Central memory CD8-positive, alpha-beta T cell (primary cell): ENCODE results near the gene FAM53B.

Experiments used
- ATAC-seq: fragments of 150-1000 bp; cut with Tn5 transposase; replicated peaks from 2 replicates; pipeline ENCODE4 v1.10.0; 2022; ENCODE audit warnings: mild to moderate bottlenecking, moderate FRiP score, moderate number of reproducible peaks; ENCODE audit not compliant: poor library complexity, severe bottlenecking; ENCODE audit errors: extremely low read depth
- DNase-seq, 2 donors: peaks; one replicate each; pipeline ENCODE4 v3.0.0; 2021; ENCODE audit warnings: low spot score in 2 of 2
- H3K27ac Mint-ChIP-seq: one replicate; pipeline ENCODE4 v1.8.0; 2022; ENCODE audit warnings: low read depth, mild to moderate bottlenecking, moderate library complexity, mixed read lengths
- H3K27me3 Mint-ChIP-seq: one replicate; pipeline ENCODE4 v1.8.0; 2022; ENCODE audit warnings: mixed read lengths
- H3K36me3 Mint-ChIP-seq: one replicate; pipeline ENCODE4 v1.8.0; 2022; ENCODE audit warnings: mild to moderate bottlenecking, moderate library complexity, mixed read lengths; ENCODE audit not compliant: insufficient read depth
- H3K4me1 Mint-ChIP-seq: one replicate; pipeline ENCODE4 v1.8.0; 2022; ENCODE audit warnings: mixed read lengths
- H3K4me3 Mint-ChIP-seq: one replicate; pipeline ENCODE4 v1.8.0; 2022; ENCODE audit warnings: mild to moderate bottlenecking, moderate library complexity, mixed read lengths
- H3K9me3 Mint-ChIP-seq: one replicate; pipeline ENCODE4 v1.8.0; 2022; ENCODE audit warnings: mixed read lengths

Gene FAM53B

DNA sequence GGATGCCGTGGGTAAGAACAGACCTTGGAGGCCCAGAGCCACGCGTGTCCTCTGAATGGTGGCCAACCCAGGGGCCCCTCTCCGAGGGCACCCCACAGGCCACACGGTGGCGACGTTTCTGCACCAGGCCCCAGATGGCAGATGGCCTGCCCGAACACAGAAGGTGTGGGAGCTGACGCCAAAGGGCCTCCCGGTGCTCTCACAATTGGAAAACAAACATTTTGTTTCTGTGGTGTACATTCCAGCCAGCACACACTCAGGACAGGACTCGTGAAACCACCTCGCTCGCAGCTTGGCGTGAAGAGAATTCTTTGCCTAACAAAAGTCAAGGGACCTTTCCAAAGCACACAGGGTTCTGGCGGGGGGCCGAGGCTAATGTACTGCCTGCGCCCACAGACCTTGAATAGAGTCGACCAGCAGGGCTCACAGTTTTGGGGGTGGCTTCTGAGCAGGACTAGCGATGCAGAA, 112.1 kb downstream of the FAM53B start:
- ATAC-seq (no peak), DNase-seq (no peak)
- Mint-ChIP-seq H3K4me3 (peak overlapping the region; percentile 42), H3K36me3 (peaks cover 14% of the 10 kb centered on the region), H3K27ac (peak overlapping the region; percentile 76), H3K27me3 (no peaks in the 10 kb centered on the region), H3K4me1 (peaks cover 69% of the 10 kb centered on the region), H3K9me3 (no peaks in the 10 kb centered on the region)

DNA sequence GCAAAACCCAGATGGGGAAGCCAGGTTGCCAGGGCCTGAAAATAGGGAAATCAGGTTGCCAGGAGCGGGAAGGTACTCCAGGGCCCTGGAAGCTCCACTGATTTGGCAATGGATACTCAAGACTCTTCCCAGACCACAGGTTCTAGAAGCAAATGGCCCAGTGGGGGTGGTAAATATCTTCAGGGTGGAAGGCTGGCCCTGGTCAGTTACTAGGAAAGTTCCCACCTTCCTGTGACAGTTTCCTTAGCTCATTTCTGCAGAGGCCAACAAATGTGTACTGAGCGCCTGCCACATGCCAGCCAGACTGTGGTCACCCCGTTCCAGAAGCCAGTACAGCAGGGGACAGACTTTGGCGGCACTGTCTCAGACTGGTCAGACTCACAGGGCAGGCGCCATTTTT, 113.6 kb downstream of the FAM53B start:
- Mint-ChIP-seq H3K36me3 (peaks cover 11% of the 10 kb centered on the region), H3K27me3 (no peaks in the 10 kb centered on the region), H3K27ac (peak overlapping the region; percentile 76), H3K9me3 (no peaks in the 10 kb centered on the region), H3K4me1 (peaks cover 61% of the 10 kb centered on the region), H3K4me3 (no peak overlapping the region)
- ATAC-seq: no peak
- DNase-seq: no peak

DNA sequence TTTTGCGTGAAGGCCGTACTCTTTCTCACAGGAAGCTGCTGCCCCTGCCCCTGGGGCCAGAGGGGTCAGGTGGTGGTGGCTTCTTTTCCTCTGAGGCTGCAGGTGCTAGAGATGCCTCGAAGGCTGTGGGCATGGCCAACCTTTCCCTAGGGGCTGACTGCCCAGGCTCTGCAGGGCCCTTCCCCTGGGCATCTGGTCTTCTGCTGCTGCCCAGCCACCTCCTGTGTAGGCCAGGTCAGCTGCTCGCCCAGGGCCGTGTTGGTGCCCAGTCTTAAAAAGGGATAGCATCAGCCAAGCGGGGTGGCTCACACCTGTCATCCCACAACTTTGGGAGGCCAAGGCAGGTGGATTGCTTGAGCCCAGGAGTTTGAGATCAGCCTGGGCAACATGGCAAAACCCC, 114.3 kb downstream of the FAM53B start:
- ATAC-seq: no peak
- Mint-ChIP-seq H3K4me3 (no peak overlapping the region), H3K27ac (peak overlapping the region; percentile 76), H3K4me1 (peaks cover 60% of the 10 kb centered on the region), H3K36me3 (peaks cover 11% of the 10 kb centered on the region), H3K27me3 (no peaks in the 10 kb centered on the region), H3K9me3 (no peaks in the 10 kb centered on the region)
- DNase-seq: no peak

DNA sequence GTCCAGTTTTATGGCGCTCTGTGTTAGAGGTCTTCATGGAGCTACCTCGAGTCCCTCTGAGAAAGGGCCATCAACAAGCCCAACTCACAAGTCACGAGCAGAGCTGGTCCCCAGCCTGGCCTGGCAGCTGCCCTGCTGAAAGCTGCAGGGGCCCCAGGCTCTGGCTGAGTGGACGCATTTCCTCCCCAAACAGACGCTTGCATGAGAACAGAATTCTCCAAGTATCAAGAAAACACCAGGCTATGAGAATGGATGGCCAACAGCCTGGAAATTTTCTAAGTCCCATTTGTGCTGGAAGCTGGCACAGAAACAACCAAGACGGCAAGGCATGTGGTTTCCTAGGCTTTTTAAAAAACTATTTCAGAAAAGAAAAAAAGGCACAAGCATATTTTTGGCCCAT, 114.8 kb downstream of the FAM53B start:
- no peak overlapping the region for H3K4me3 Mint-ChIP-seq
- DNase-seq (no peak), ATAC-seq (no peak)
- H3K9me3 Mint-ChIP-seq: no peaks in the 10 kb centered on the region
- H3K27me3 Mint-ChIP-seq: no peaks in the 10 kb centered on the region
- H3K36me3 Mint-ChIP-seq: peaks cover 12% of the 10 kb centered on the region
- peaks cover 64% of the 10 kb centered on the region for H3K4me1 Mint-ChIP-seq
- H3K27ac Mint-ChIP-seq: peak overlapping the region; percentile 76

DNA sequence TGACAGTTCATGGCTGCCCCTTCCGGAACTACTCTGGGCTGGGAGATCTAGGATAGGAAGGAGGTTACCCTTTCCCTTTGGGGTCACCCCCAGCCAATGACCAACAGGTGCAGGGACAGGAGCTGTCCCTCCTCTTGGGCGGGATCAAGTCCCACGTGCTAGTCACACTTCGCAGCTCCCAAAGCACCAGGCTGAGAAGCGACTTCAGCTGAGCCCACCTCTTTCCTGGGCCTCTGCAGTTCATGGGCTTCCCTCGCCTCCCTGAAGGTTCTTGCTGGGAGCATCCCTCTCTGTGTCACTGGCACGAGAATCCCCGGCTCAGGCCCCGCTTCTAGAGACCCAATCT, 115.5 kb downstream of the FAM53B start:
- Mint-ChIP-seq H3K4me3 (peak overlapping the region; percentile 25), H3K9me3 (no peaks in the 10 kb centered on the region), H3K4me1 (peaks cover 65% of the 10 kb centered on the region), H3K27me3 (no peaks in the 10 kb centered on the region), H3K36me3 (peaks cover 13% of the 10 kb centered on the region), H3K27ac (peak overlapping the region; percentile 76)
- DNase-seq (no peak), ATAC-seq (no peak)

DNA sequence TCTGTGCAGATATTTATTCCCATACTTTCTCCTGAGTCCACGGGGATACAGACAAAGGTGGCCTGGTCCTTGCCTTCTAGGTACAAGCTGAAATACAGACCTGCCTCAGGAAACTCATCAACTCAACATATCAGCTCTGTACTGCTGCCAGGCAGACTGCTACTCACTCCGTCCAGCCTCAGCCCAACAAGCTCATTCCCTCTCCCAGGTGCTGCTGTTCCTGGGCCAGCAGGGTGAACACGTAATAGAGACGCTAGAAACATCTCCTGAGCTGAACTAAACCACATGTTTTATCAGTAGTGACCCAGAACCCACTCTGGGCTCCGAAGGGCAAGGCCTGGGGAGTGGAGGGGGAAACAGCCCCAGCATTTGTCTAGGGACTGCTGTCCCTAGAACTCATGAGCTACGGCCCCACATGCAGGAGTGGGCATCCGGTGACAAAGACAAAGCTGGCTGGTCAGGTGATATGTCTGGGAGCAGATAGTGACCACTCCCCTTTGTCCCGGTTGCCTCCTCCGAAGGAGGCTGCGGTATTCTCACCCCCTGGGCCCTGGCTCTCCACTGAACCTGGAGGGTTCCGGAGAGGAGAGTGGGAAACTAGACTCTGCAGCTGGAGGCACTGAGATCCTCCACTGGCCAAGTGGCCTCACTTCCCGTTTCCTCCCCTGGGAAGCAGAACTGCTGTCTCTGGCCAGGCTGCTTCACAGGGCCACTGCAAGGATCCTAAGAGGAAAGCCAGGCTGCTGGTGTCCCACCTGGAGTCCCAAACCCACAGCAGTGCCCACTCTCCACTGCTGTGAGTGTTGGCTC, 116.1 kb downstream of the FAM53B start:
- DNase-seq: no peak
- H3K4me1 Mint-ChIP-seq: peaks cover 62% of the 10 kb centered on the region
- H3K27ac Mint-ChIP-seq: peak overlapping the region; percentile 76

DNA sequence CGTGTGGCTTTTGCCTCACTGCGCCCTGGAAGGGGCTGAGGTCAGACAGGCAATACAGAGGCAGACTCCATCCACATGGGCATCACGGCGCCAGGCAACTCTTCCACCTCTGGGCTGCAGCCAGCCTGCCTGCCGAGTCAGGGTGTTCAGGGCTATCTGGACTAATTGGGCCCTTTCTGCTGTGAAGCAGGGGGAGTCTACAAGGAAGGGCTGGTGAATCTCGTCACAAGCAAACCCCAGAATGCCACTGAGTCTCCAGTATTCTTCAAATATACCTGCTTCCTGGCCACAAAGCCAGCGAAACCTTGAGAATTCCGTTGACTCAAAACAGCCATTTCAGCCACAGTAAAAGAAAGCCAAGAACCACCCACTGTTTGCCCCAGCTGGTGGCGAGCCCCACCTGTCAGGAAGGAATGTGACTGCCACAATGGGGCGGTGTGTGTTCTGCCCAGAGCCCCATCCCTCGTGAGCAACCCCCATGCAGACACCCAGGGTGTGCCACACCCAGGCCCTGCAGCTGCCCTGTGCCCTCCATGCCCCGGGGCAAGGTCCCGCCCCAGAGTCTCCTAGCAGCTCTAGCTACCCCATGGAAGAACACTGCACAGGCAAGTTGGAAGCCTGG, 117.3 kb downstream of the FAM53B start:
- no peaks in the 10 kb centered on the region for H3K9me3 Mint-ChIP-seq
- H3K27me3 Mint-ChIP-seq: no peaks in the 10 kb centered on the region
- ATAC-seq (peak; percentile 80), DNase-seq (no peak)
- peak overlapping the region; percentile 76 for H3K27ac Mint-ChIP-seq
- peak overlapping the region; percentile 49 for H3K4me3 Mint-ChIP-seq
- H3K36me3 Mint-ChIP-seq: peaks cover 20% of the 10 kb centered on the region
- H3K4me1 Mint-ChIP-seq: peaks cover 60% of the 10 kb centered on the region

More for the DNA sequence above, 116.1 kb downstream of the FAM53B start:
- peaks cover 16% of the 10 kb centered on the region for H3K36me3 Mint-ChIP-seq
- no peak for ATAC-seq
- peak overlapping the region; percentile 49 for H3K4me3 Mint-ChIP-seq
- H3K27me3 Mint-ChIP-seq: no peaks in the 10 kb centered on the region
- H3K9me3 Mint-ChIP-seq: no peaks in the 10 kb centered on the region

DNA sequence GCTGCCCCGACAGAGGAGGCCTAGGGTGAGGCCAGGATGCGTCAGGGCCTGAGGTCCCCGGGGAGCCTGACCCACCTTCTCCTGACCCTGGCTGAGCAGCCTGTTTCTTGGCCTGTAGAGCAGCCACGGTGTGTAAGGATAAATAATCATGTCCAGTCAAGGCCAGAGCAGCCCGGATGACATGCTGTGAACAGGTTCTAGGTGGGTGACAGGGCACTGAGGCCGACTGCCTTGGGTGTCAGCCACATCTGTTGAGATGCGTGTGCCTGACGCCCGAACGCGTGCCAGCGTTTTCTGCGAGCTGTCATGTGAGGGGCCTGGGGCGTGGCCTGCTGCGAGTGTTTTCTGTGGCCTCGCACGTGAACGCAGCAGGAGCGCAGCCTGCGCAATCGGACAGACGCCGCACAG, 118.3 kb downstream of the FAM53B start:
- Mint-ChIP-seq H3K4me1 (peaks cover 50% of the 10 kb centered on the region), H3K4me3 (no peak overlapping the region), H3K27me3 (no peaks in the 10 kb centered on the region), H3K9me3 (no peaks in the 10 kb centered on the region), H3K36me3 (peaks cover 20% of the 10 kb centered on the region), H3K27ac (no peak overlapping the region)
- no peak for ATAC-seq
- DNase-seq: no peak

DNA sequence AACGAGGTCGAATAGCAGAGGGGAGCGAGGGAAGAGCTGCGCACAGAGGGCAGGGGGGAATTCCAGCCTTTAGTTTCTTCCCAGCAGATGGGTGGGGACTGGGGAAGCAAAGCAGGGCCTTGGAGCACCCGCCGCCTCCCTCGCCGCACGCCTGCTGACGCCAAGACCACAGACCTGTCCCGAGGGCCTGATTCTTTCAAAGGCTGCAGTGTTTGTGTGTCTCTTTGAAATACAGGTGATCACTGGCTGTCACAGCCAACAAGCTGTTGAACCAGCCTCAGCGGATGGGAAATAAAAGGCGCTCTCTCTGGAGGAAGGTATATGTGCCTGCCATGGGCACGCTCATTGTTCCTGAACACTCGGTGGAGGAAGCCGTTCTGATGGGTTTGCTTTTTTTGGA, 119.3 kb downstream of the FAM53B start:
- H3K4me1 Mint-ChIP-seq: peaks cover 48% of the 10 kb centered on the region
- DNase-seq (no peak), ATAC-seq (no peak)
- no peaks in the 10 kb centered on the region for H3K27me3 Mint-ChIP-seq
- no peak overlapping the region for H3K4me3 Mint-ChIP-seq
- no peaks in the 10 kb centered on the region for H3K9me3 Mint-ChIP-seq
- H3K36me3 Mint-ChIP-seq: peaks cover 22% of the 10 kb centered on the region
- no peak overlapping the region for H3K27ac Mint-ChIP-seq

DNA sequence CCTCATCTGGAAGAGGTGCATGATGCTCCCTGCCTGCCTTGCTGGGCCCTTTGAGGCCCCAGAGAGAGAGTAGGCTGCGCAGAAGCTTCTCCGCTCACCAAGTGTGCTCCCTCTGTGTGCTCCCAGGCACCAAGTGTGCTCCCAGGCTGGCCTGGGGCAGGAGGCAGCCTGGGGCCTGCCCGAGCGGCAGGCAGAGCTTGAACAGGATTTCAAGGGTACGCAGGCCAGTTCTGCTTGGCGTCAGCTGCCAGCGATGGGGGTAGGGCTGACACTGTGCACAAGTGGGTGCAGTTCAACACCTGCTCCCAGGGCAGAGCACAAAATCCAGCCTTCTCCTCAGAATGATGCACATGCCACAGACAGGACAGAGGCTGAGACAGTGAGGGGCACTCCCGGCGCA, 119.7 kb downstream of the FAM53B start:
- ATAC-seq: no peak
- Mint-ChIP-seq H3K27ac (no peak overlapping the region), H3K4me1 (peaks cover 51% of the 10 kb centered on the region), H3K9me3 (no peaks in the 10 kb centered on the region), H3K36me3 (peaks cover 22% of the 10 kb centered on the region), H3K4me3 (no peak overlapping the region), H3K27me3 (no peaks in the 10 kb centered on the region)
- DNase-seq: no peak

DNA sequence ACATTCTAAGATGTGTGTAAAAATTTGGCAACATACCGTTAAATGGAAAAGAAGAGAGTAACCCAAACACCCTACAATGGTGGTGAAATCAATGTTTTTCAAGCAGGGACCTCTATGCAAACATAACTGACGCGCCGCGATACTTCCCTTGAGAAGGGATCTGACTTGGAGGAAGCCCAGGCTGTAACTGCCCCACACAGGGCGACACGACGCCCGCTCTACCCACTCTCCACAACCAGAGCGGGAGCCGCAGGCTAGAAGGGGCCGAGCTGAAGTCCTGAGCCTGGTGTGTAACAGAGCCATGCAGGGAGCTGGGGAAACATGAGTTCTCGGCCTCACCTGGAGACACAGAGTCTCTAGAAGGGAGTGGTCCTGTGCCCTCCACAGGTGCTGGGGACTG, 120.2 kb downstream of the FAM53B start:
- Mint-ChIP-seq H3K4me3 (no peak overlapping the region), H3K4me1 (peaks cover 51% of the 10 kb centered on the region), H3K27me3 (no peaks in the 10 kb centered on the region), H3K36me3 (peaks cover 22% of the 10 kb centered on the region), H3K27ac (no peak overlapping the region), H3K9me3 (no peaks in the 10 kb centered on the region)
- DNase-seq: no peak
- no peak for ATAC-seq

DNA sequence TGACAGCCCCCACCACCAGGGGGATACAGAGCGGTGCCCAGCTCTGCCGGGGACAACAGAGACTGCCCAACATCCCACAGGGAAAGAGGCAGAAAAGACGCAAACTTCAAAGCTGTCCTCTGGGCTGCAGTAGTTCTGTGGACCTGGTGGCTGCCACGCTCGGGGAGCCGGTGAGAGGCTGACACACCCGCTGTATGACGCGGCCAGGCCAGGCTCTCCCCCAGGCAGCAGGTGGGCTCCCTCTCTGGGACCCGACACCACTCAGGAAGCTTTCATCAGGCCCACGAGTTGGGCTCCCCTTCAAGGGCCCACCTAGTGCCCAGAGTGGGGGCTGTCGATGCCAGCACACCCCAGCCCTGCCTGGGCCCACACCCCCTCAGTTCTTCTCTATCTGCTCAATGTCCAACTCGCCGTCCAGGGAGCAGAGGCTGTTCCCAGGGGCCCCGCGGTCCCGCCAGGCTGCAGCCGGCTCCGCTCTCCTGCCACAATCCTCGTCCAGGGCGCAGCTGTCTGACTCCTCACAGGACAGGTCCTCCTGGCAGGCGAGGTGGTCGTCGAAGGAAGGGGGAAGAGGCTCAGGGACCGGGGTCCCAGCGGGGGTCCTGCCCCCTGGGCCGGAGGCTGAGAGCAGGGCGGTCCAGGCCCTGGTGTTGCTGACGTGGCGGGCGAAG, 121.2 kb downstream of the FAM53B start:
- DNase-seq (no peak), ATAC-seq (no peak)
- H3K36me3 Mint-ChIP-seq: peaks cover 23% of the 10 kb centered on the region
- no peaks in the 10 kb centered on the region for H3K9me3 Mint-ChIP-seq
- no peak overlapping the region for H3K27ac Mint-ChIP-seq
- H3K4me1 Mint-ChIP-seq: peaks cover 51% of the 10 kb centered on the region
- no peak overlapping the region for H3K4me3 Mint-ChIP-seq
- no peaks in the 10 kb centered on the region for H3K27me3 Mint-ChIP-seq

DNA sequence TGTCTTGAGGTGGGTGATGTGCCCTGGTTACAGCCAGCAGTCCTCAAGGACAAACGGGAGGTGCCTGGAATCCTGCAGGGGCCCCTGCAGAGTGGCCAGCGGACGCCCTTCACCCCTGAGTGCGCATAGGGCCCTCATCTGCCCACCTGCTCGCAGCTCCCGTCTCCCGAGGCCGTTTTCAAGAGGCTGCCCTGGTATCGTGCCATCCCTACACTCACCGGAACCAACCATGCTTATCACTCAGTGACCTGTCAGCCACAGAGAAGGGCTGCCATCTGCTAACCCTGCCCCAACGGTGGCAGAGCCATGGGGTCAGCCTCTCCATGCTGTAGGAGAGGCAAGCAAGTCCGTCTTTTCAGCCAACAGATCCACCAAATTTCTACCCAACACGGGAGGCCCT, 122.0 kb downstream of the FAM53B start:
- ATAC-seq (no peak), DNase-seq (no peak)
- Mint-ChIP-seq H3K27me3 (no peaks in the 10 kb centered on the region), H3K4me1 (peaks cover 48% of the 10 kb centered on the region), H3K9me3 (no peaks in the 10 kb centered on the region), H3K36me3 (peaks cover 23% of the 10 kb centered on the region), H3K27ac (no peak overlapping the region), H3K4me3 (no peak overlapping the region)
